SJSA1 (cell line): ENCODE results near the gene SGCA. TPM values are rescaled to one million over a fixed set of nuclear protein-coding genes. Genes with fewer than 3 reads are reported as not detected.

Experiments used
- DNase-seq, 2 experiments: peaks; one replicate each; pipeline ENCODE4 v3.0.0-alpha.2; 2015 to 2020; ENCODE audit warnings: low spot score in 2 of 2, low read depth in 1 of 2
- H3K27ac ChIP-seq: fragments of 250-450 bp; sonication (Bioruptor Pico); 2 replicates; pipeline ENCODE4 v1.5.1; 2020; ENCODE audit warnings: mild to moderate bottlenecking, moderate library complexity
- H3K27me3 ChIP-seq: fragments of 250-450 bp; sonication (Bioruptor Pico); replicated peaks from 2 replicates; pipeline ENCODE4 v1.5.1; 2020; ENCODE audit warnings: mild to moderate bottlenecking, moderate library complexity
- H3K36me3 ChIP-seq: fragments of 250-450 bp; sonication (Bioruptor Pico); 2 replicates; pipeline ENCODE4 v1.5.1; 2020; ENCODE audit warnings: mild to moderate bottlenecking
- H3K4me1 ChIP-seq: fragments of 250-450 bp; sonication (Bioruptor Pico); replicated peaks from 2 replicates; pipeline ENCODE4 v1.6.1; 2021; ENCODE audit warnings: mild to moderate bottlenecking
- H3K4me3 ChIP-seq: fragments of 250-450 bp; sonication (Bioruptor Pico); 2 replicates; pipeline ENCODE4 v1.5.1; 2020; ENCODE audit warnings: mild to moderate bottlenecking
- H3K9me3 ChIP-seq: fragments of 250-450 bp; sonication (Bioruptor Pico); replicated peaks from 2 replicates; pipeline ENCODE4 v1.5.1; 2020; ENCODE audit warnings: mild to moderate bottlenecking
- total RNA-seq: library from RNA; depleted of rRNA; stranded (reverse); fragments of >200 nt; shearing (Covaris generic); gene quantifications from 2 replicates; pipeline ENCODE4 v1.2.3, GENCODE V29; 2014

Gene SGCA
- total RNA-seq, 1 experiment from 2014 or later, result 2.4 TPM

- Histone ChIP-seq H3K4me1 (peaks cover 74% of the 10 kb centered on the region), H3K27ac (no peak overlapping the region), H3K36me3 (peaks cover 78% of the 10 kb centered on the region), H3K4me3 (no peak overlapping the region), H3K9me3 (no peaks in the 10 kb centered on the region), H3K27me3 (no peaks in the 10 kb centered on the region)
- peak in 1 of 2 experiments; percentile 50 for DNase-seq
Measured at GRCh38 chr17:50181591-50182560, 16.1 kb downstream of the SGCA start.

GRCh38 chr17:50182783-50183420 is 17.1 kb downstream of the SGCA start:
- H3K27me3 ChIP-seq, result no peaks in the 10 kb centered on the region
- H3K4me1 ChIP-seq, result peaks cover 74% of the 10 kb centered on the region
- peak in 1 of 2 experiments; percentile 57 for DNase-seq
- no peak overlapping the region for H3K4me3 ChIP-seq
- no peak overlapping the region for H3K27ac ChIP-seq
- H3K9me3 ChIP-seq, result no peaks in the 10 kb centered on the region
- H3K36me3 ChIP-seq, result peaks cover 78% of the 10 kb centered on the region

- Histone ChIP-seq H3K27ac (no peak overlapping the region), H3K4me1 (peaks cover 74% of the 10 kb centered on the region), H3K4me3 (no peak overlapping the region), H3K36me3 (peaks cover 84% of the 10 kb centered on the region), H3K27me3 (no peaks in the 10 kb centered on the region), H3K9me3 (no peaks in the 10 kb centered on the region)
- DNase-seq, result peak in 1 of 2 experiments; percentile 72
Measured at GRCh38 chr17:50183421-50183994, 17.7 kb downstream of the SGCA start.

DNA sequence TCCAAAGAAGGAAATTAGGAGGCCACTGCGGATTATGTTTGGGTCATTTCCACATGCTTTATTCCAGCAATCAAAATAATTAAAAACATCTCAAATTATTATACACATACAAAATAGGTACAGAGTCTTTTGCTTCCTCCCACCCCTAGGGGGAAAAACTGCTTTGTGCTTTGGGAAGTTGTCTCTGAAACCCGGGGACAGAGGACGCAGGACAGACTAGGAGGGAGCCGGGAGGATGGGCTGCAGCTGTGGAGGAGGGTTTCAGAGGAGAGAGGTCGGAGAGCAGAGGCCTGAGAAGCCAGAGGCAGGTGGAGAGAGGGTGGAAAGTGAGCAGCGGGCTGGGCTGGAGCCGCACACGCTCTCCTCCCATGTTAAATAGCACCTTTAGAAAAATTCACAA is 18.3 kb downstream of the SGCA start:
- H3K27ac ChIP-seq, result no peak overlapping the region
- no peaks in the 10 kb centered on the region for H3K9me3 ChIP-seq
- H3K4me3 ChIP-seq, result no peak overlapping the region
- H3K36me3 ChIP-seq, result peaks cover 90% of the 10 kb centered on the region
- peak in 1 of 2 experiments; percentile 62 for DNase-seq
- H3K27me3 ChIP-seq, result no peaks in the 10 kb centered on the region
- peaks cover 74% of the 10 kb centered on the region for H3K4me1 ChIP-seq

GRCh38 chr17:50184611-50185398 is 19.0 kb downstream of the SGCA start:
- peaks cover 74% of the 10 kb centered on the region for H3K4me1 ChIP-seq
- H3K27ac ChIP-seq, result peak overlapping the region; percentile 42
- peak overlapping the region; percentile 14 for H3K4me3 ChIP-seq
- no peaks in the 10 kb centered on the region for H3K9me3 ChIP-seq
- peak; percentile 58 to 69 for DNase-seq
- no peaks in the 10 kb centered on the region for H3K27me3 ChIP-seq
- peaks cover 94% of the 10 kb centered on the region for H3K36me3 ChIP-seq

- no peaks in the 10 kb centered on the region for H3K9me3 ChIP-seq
- peak; percentile 66 to 69 for DNase-seq
- H3K27me3 ChIP-seq, result no peaks in the 10 kb centered on the region
- H3K36me3 ChIP-seq, result peaks cover 100% of the 10 kb centered on the region
- H3K4me3 ChIP-seq, result peak overlapping the region; percentile 66
- peaks cover 80% of the 10 kb centered on the region for H3K4me1 ChIP-seq
- H3K27ac ChIP-seq, result peak overlapping the region; percentile 87
Measured at GRCh38 chr17:50185631-50186471, 20.0 kb downstream of the SGCA start.

- no peaks in the 10 kb centered on the region for H3K9me3 ChIP-seq
- H3K4me3 ChIP-seq, result peak overlapping the region; percentile 66
- H3K4me1 ChIP-seq, result peaks cover 81% of the 10 kb centered on the region
- DNase-seq, result peak; percentile 73 to 84
- H3K27me3 ChIP-seq, result no peaks in the 10 kb centered on the region
- peak overlapping the region; percentile 87 for H3K27ac ChIP-seq
- peaks cover 100% of the 10 kb centered on the region for H3K36me3 ChIP-seq
Measured at GRCh38 chr17:50186661-50187393, 21.0 kb downstream of the SGCA start.

DNA sequence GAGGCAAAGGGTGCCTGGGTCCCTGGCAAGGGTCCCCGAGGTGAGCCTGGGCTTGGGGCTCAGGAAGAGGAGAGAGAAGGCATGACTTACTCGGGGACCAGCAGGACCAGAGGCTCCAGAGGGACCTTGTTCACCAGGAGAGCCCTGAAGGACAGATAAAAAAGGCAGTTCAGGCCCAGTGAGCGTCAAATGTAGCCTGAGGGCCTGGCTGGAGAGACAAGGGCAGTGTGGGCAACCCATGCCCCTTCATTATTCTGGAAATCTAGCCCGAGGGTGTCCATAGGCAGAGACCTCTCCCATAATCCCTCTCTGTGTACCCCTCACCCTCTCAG is 21.6 kb downstream of the SGCA start:
- Histone ChIP-seq H3K4me1 (peaks cover 82% of the 10 kb centered on the region), H3K4me3 (peak overlapping the region; percentile 66), H3K27me3 (no peaks in the 10 kb centered on the region), H3K27ac (peak overlapping the region; percentile 87), H3K36me3 (peaks cover 100% of the 10 kb centered on the region), H3K9me3 (no peaks in the 10 kb centered on the region)
- no peak for DNase-seq

GRCh38 chr17:50187751-50188530 is 22.1 kb downstream of the SGCA start:
- peak overlapping the region; percentile 66 for H3K4me3 ChIP-seq
- H3K36me3 ChIP-seq, result peaks cover 100% of the 10 kb centered on the region
- peak in 1 of 2 experiments; percentile 68 for DNase-seq

GRCh38 chr17:50188531-50188920 is 22.7 kb downstream of the SGCA start:
- Histone ChIP-seq H3K27ac (peak overlapping the region; percentile 87), H3K36me3 (peaks cover 100% of the 10 kb centered on the region)

More at GRCh38 chr17:50187751-50188530, 22.1 kb downstream of the SGCA start:
- H3K27ac ChIP-seq, result peak overlapping the region; percentile 87
- no peaks in the 10 kb centered on the region for H3K9me3 ChIP-seq
- no peaks in the 10 kb centered on the region for H3K27me3 ChIP-seq
- H3K4me1 ChIP-seq, result peaks cover 88% of the 10 kb centered on the region

DNA sequence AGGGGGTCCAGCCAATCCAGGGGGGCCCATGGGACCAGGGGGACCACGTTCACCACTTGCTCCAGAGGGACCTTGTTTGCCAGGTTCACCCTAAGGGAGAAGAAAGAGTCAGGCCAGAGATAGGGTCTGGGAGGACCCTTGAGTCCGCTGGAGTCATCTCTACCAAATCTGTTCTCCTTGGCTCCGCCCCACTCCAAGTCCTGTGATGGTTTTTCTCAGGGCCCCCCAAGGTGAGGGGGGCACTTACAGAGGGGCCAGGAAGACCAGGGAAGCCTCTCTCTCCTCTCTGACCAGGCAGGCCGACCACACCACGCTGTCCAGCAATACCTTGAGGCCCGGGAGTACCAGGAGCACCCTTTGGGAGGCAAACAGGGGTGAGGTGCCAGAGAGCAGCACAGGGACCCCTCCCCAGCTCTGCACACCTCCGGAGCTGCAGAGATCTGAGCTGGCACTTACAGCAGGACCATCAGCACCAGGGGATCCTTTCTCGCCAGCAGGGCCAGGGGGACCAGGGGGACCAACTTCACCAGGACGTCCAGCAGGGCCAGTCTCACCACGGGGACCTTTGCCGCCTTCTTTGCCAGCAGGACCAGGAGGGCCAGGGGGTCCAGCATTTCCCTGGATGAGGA is 23.2 kb downstream of the SGCA start:
- no peaks in the 10 kb centered on the region for H3K9me3 ChIP-seq
- H3K27me3 ChIP-seq, result no peaks in the 10 kb centered on the region
- H3K36me3 ChIP-seq, result peaks cover 100% of the 10 kb centered on the region
- peaks cover 93% of the 10 kb centered on the region for H3K4me1 ChIP-seq
- peak in 1 of 2 experiments; percentile 66 for DNase-seq
- peak overlapping the region; percentile 66 for H3K4me3 ChIP-seq
- peak overlapping the region; percentile 87 for H3K27ac ChIP-seq

More at GRCh38 chr17:50188531-50188920, 22.7 kb downstream of the SGCA start:
- H3K9me3 ChIP-seq, result no peaks in the 10 kb centered on the region
- H3K4me3 ChIP-seq, result peak overlapping the region; percentile 66
- peak in 1 of 2 experiments; percentile 86 for DNase-seq
- peaks cover 90% of the 10 kb centered on the region for H3K4me1 ChIP-seq
- H3K27me3 ChIP-seq, result no peaks in the 10 kb centered on the region
